ENCODE results near the gene GH2.

DNA sequence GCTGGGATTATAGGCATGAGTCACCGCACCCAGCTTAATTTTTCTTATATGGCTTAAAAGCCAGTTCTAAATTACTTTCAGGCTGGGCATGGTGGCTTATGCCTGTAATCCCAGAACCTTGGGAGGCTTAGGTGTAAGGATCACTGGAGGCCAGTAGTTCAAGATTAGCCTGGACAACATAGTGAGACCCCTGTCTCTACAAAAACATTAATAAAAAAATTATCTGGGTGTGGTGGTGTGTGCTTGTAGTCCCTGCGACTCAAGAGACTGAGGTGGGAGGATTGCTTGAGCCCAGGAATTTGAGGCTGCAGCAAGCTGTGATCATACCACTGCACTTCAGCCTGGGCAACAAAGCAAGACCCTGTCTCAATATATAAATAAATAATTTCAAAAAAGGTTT, 28.5 kb downstream of the GH2 start:
- TF ChIP-seq EZH2 (IDR thresholded peaks at IDR 0.05; ENCODE audit: borderline replicate concordance, low read length), result no peak
- TF ChIP-seq, protein P1, sequence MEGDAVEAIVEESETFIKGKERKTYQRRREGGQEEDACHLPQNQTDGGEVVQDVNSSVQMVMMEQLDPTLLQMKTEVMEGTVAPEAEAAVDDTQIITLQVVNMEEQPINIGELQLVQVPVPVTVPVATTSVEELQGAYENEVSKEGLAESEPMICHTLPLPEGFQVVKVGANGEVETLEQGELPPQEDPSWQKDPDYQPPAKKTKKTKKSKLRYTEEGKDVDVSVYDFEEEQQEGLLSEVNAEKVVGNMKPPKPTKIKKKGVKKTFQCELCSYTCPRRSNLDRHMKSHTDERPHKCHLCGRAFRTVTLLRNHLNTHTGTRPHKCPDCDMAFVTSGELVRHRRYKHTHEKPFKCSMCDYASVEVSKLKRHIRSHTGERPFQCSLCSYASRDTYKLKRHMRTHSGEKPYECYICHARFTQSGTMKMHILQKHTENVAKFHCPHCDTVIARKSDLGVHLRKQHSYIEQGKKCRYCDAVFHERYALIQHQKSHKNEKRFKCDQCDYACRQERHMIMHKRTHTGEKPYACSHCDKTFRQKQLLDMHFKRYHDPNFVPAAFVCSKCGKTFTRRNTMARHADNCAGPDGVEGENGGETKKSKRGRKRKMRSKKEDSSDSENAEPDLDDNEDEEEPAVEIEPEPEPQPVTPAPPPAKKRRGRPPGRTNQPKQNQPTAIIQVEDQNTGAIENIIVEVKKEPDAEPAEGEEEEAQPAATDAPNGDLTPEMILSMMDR (IDR thresholded peaks at IDR 0.05; ENCODE audit: low read length), result no peak

Data from OCI-LY1 (cell line).